ENCODE data around the gene WNK1. TPM values are rescaled to one million over a fixed set of nuclear protein-coding genes. Genes with fewer than 3 reads are reported as not detected.

The WNK1 gene
- total RNA-seq, 1 donor from 2014 or later: 57.7 TPM

GRCh38 chr12:750366-751191, 1.8 kb upstream of the WNK1 start:
- no peaks in the 10 kb centered on the region for H3K27me3 ChIP-seq (ENCODE audit: control insufficient read depth, insufficient read depth, low read length)
- DNase-seq (ENCODE audit: low read depth) (no peak), FAIRE-seq (no peak)
- H3K4me3 ChIP-seq (ENCODE audit: low read depth, low read length): peak overlapping the region; percentile 85
- no peak for TF ChIP-seq CTCF (IDR thresholded peaks at IDR 0.05; ENCODE audit: insufficient read depth, low read length, severe bottlenecking)
- no peaks in the 10 kb centered on the region for H3K36me3 ChIP-seq (ENCODE audit: control insufficient read depth, insufficient read depth, low read length)

GRCh38 chr12:751192-751998, 984 bp upstream of the WNK1 start:
- DNase-seq (ENCODE audit: low read depth): peak; percentile 89
- Histone ChIP-seq H3K36me3 (ENCODE audit: control insufficient read depth, insufficient read depth, low read length) (no peaks in the 10 kb centered on the region), H3K4me3 (ENCODE audit: low read depth, low read length) (peak overlapping the region; percentile 85), H3K27me3 (ENCODE audit: control insufficient read depth, insufficient read depth, low read length) (no peaks in the 10 kb centered on the region)
- no peak for FAIRE-seq
- TF ChIP-seq CTCF (IDR thresholded peaks at IDR 0.05; ENCODE audit: insufficient read depth, low read length, severe bottlenecking): peak; percentile 74

GRCh38 chr12:752695-753610, 574 bp downstream of the WNK1 start:
- FAIRE-seq (no peak), DNase-seq (ENCODE audit: low read depth) (no peak)
- no peaks in the 10 kb centered on the region for H3K27me3 ChIP-seq (ENCODE audit: control insufficient read depth, insufficient read depth, low read length)
- no peaks in the 10 kb centered on the region for H3K36me3 ChIP-seq (ENCODE audit: control insufficient read depth, insufficient read depth, low read length)
- H3K4me3 ChIP-seq (ENCODE audit: low read depth, low read length): peak overlapping the region; percentile 85
- TF ChIP-seq CTCF (IDR thresholded peaks at IDR 0.05; ENCODE audit: insufficient read depth, low read length, severe bottlenecking): no peak

- DNase-seq (ENCODE audit: low read depth) (no peak), FAIRE-seq (no peak)
- Histone ChIP-seq H3K4me3 (ENCODE audit: low read depth, low read length) (peak overlapping the region; percentile 85), H3K36me3 (ENCODE audit: control insufficient read depth, insufficient read depth, low read length) (no peaks in the 10 kb centered on the region), H3K27me3 (ENCODE audit: control insufficient read depth, insufficient read depth, low read length) (no peaks in the 10 kb centered on the region)
- TF ChIP-seq CTCF (IDR thresholded peaks at IDR 0.05; ENCODE audit: insufficient read depth, low read length, severe bottlenecking): no peak
Measured at GRCh38 chr12:753611-754472, 1.5 kb downstream of the WNK1 start.

- Histone ChIP-seq H3K27me3 (ENCODE audit: control insufficient read depth, insufficient read depth, low read length) (no peaks in the 10 kb centered on the region), H3K36me3 (ENCODE audit: control insufficient read depth, insufficient read depth, low read length) (no peaks in the 10 kb centered on the region), H3K4me3 (ENCODE audit: low read depth, low read length) (peak overlapping the region; percentile 85)
- FAIRE-seq (no peak), DNase-seq (ENCODE audit: low read depth) (no peak)
- TF ChIP-seq CTCF (IDR thresholded peaks at IDR 0.05; ENCODE audit: insufficient read depth, low read length, severe bottlenecking): no peak
Measured at GRCh38 chr12:754473-754820, 2.1 kb downstream of the WNK1 start.
